SU-DHL-6 (cell line): ENCODE data around the gene SLC16A6.
"Not testable (repeated sequence)": the region's sequence is repeated elsewhere in the genome, so short reads cannot be mapped to it uniquely, and the experiment has no call there.

ENCODE experiments used
- CTCF ChIP-seq: fragments of 200-600 bp; sonication (generic); IDR thresholded peaks from one replicate; pipeline ENCODE4 v1.5.1; 2017; ENCODE audit warnings: antibody characterized with exemption, mild to moderate bottlenecking, low read length, moderate library complexity; ENCODE audit not compliant: insufficient read depth, poor library complexity, severe bottlenecking
- EZH2phosphoT487 ChIP-seq: fragments of 200-600 bp; sonication (generic), shearing (Covaris generic); conservative IDR thresholded peaks from 2 replicates; pipeline ENCODE4 v1.6.1; 2018; ENCODE audit warnings: mild to moderate bottlenecking, antibody characterized with exemption, low read length, moderate library complexity, mixed read lengths

- TF ChIP-seq CTCF, EZH2phosphoT487: not testable (repeated sequence)
Measured at GRCh38 chr17:68259648-68259951, 31.3 kb downstream of the SLC16A6 start.
